HG03108 (cell line): ENCODE data around the gene ARHGEF26.
"Not testable (repeated sequence)": the region's sequence is repeated elsewhere in the genome, so short reads cannot be mapped to it uniquely, and the experiment has no call there.

ENCODE experiments used
- ATAC-seq: cut with Tn5 transposase; IDR thresholded peaks from one replicate; pipeline ENCODE4 v1.9.1; 2021; ENCODE audit warnings: moderate library complexity; ENCODE audit not compliant: unreplicated experiment

Gene ARHGEF26

GRCh38 chr3:154120961-154121700 lies at the start of gene ARHGEF26:
Gene ARHGEF26, plus strand, starts transcription at chr3:154121390. Its CDS starts 603 bp downstream, at chr3:154121993.
- no peak for ATAC-seq

GRCh38 chr3:154074966-154075365 lies 46.2 kb upstream of the ARHGEF26 start:
- no peak for ATAC-seq

- no peak for ATAC-seq
Measured at GRCh38 chr3:154078672-154079071, 42.5 kb upstream of the ARHGEF26 start.

- no peak for ATAC-seq
Measured at GRCh38 chr3:154081305-154081704, 39.9 kb upstream of the ARHGEF26 start.

- no peak for ATAC-seq
Measured at GRCh38 chr3:154085071-154085470, 36.1 kb upstream of the ARHGEF26 start.

GRCh38 chr3:154085799-154086198 lies 35.4 kb upstream of the ARHGEF26 start:
- ATAC-seq = no peak

GRCh38 chr3:154086286-154086685 lies 34.9 kb upstream of the ARHGEF26 start:
- no peak for ATAC-seq

GRCh38 chr3:154087756-154088480 lies 33.3 kb upstream of the ARHGEF26 start:
- ATAC-seq = not testable (repeated sequence)

GRCh38 chr3:154089421-154090420 lies 31.5 kb upstream of the ARHGEF26 start:
- no peak for ATAC-seq

GRCh38 chr3:154094051-154094450 lies 27.1 kb upstream of the ARHGEF26 start:
- ATAC-seq = no peak

- ATAC-seq = no peak
Measured at GRCh38 chr3:154095832-154096421, 25.3 kb upstream of the ARHGEF26 start.

- ATAC-seq = no peak
Measured at GRCh38 chr3:154098376-154098775, 22.8 kb upstream of the ARHGEF26 start.

GRCh38 chr3:154100556-154100955 lies 20.6 kb upstream of the ARHGEF26 start:
- no peak for ATAC-seq

GRCh38 chr3:154101250-154101649 lies 19.9 kb upstream of the ARHGEF26 start:
- no peak for ATAC-seq

- ATAC-seq = no peak
Measured at GRCh38 chr3:154102225-154102624, 19.0 kb upstream of the ARHGEF26 start.

- ATAC-seq = no peak
Measured at GRCh38 chr3:154105218-154105975, 15.8 kb upstream of the ARHGEF26 start.

GRCh38 chr3:154111365-154111935 lies 9.7 kb upstream of the ARHGEF26 start:
- no peak for ATAC-seq

GRCh38 chr3:154112146-154112852 lies 8.9 kb upstream of the ARHGEF26 start:
- ATAC-seq = no peak

GRCh38 chr3:154113609-154114008 lies 7.6 kb upstream of the ARHGEF26 start:
- ATAC-seq = no peak
